Measurements from ENCODE around the gene SIAH1.
A peak's percentile ranks its signal among the peaks of the same experiment; 100 is the strongest.
"Not testable (repeated sequence)": the region's sequence is repeated elsewhere in the genome, so short reads cannot be mapped to it uniquely, and the experiment has no call there.

SIAH1 gene

DNA sequence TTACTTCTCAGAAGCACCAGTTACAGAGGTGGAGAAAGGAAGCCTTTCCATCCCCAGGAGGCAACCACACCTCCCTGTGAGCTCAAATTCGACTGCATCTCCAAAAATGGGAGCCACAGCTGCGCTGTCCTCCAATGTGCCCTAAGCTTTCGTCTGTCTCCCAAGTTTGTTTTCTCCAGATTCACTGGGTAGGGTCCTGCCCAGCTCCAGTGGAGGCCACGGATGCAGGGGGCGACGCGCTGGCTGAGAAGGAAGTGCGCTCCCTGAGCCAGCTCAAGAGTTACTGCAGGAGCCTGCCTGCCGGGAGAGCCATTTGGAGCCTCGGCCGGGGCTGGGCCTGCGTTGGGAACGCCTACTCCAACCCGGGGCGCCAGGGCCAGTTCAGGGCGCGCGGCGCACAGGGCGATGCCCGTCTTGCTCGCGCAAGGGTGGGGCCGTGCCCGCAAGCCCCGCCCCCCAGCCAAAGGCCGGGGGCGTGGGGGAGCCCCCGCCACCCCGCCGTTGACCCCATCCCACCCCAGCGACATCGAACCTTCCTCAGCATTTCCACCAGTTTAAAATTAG, 19.5 kb downstream of the SIAH1 start:
- DNase-seq: no peak

DNA sequence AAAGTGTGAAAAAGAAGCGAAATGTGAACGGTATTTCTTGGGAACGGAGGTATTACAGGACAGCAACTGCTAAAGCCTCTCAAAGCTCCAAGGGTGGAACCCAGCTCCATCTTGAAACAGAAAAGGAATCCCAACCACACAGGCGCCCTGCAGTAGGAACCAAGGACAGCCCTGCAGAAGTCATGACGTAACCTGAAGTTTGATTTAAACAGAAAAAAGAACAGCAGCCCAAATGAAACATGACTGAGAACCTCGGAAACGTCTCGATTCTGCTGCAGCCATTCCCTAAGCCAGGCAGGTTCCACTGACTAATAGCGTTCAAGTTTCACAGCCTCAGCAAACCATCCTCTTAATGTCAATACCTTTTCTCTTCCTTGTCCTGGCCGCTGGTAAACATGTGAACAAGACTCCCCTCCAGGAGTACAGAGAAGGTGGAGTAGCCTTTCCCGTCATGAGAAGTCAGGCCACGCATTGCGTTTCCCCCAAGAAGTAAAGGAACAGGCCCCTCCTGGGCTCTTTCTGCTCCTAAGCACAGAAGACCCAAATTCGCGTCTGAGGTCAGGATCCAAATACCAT, 20.1 kb downstream of the SIAH1 start:
- DNase-seq: no peak

DNA sequence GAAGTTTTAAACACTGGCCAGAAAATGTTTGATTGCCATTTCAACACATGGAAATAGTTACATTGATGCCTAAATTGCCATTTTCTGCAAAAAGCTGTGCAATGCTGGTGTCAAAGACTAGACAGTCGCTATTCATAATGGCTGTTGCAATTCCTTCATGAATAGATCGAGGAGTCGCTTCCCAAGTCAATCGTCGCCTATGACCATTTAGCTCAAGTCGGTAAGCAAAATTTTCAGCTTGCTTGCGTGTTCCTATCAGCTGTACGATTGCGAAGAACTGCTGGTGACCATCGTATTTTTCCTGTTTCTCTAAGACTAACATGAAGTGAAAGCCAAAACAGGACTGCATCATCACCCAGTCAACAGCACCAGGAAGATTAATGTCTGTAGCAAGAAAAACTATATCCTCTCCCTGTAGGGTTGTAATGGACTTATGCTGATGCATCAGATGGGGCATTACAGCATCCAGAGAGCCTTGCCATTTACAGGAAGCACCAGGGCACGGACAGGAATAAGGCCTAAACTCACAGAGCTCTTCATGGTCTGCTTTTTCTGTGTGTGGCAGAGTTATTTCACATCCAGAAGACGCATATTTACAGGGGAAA, 23.6 kb downstream of the SIAH1 start:
- DNase-seq: no peak

DNA sequence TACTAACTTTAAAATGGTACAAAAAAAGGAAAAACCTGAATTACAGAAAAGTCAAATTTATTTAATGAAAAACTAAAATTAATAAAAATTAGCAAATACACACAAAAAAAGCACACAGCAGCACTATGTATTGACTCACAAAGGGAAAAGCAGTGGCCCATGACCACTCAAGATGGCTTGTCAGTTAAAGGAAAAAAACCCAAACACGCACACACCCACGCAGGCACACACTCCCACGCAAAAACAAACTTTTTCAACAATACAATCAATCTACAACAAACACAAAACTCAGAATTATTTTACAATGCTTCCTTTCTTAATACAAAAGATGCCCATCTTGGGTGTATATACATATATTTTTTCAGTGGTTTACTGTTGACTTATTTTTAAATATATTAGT, 24.2 kb downstream of the SIAH1 start:
- no peak for DNase-seq

DNA sequence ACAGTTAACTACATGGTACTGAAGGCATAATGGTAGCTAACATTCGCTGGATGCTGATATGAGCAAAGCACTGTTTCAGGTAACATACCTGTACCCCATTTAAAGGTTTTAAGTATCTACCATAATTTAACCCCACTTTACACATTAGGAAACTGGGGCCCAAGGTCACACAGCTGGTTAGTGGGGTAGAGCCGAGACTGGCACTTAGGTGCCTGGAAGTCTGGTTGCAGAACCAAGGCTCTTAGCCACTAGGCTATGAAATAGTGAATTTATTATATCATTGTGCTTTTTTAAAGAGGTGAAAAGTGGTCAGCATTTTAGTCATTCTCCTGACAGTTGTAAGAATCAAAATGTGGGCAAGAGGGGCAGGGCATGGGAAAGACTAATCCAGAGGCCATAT, 25.2 kb downstream of the SIAH1 start:
- no peak for DNase-seq

DNA sequence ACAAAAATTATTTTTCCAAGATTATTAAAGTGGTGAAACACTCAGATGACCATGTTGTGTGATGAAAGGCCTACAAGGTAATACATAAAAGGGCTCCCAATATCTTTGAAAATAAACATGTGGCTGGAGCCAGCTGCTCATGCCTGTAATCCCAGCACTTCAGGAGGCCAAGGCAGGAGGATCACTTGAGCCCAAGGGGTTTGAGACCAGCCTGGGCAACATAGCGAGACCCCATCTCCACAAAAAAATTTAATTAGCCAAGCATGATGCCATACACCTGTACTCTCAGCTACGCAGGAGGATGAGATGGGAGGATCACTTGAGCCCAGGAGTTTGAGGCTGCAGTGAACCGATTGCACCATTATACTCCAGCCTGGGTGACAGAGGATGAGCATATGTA, 26.8 kb downstream of the SIAH1 start:
- no peak for DNase-seq

DNA sequence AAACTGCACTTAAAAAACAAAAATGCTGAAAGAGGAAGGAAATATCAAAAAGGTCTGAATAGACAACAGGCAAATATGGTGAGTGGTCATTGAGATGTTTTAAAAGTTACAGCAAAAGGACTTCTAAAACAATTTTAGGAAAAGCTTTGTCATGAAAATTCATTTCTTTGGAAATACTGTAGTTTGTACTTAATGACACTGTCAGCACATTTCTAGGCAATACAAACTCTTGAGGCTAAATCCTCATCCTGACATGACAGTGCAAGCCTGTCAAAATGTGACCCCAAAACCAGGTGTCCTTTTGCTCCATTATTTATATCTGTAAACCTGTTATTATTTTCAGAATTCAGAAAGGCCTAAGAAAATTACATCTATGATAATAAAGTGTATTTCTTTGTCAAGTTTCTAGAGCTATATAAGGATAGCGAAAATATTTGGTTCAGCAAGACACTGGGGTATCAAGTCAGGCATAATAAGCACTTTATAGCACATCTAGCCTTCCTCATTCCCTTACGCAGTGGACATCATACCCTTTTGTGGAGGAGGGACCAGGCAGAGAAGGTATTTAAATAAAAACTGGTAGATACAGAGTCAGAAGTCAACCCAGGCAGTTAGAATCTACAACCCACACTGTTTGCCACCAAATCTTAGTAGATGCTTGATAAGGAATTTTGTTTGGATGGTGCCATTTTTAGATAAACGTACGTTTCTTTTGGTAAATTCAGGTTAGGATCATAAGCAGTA, 28.4 kb downstream of the SIAH1 start:
- no peak for DNase-seq

DNA sequence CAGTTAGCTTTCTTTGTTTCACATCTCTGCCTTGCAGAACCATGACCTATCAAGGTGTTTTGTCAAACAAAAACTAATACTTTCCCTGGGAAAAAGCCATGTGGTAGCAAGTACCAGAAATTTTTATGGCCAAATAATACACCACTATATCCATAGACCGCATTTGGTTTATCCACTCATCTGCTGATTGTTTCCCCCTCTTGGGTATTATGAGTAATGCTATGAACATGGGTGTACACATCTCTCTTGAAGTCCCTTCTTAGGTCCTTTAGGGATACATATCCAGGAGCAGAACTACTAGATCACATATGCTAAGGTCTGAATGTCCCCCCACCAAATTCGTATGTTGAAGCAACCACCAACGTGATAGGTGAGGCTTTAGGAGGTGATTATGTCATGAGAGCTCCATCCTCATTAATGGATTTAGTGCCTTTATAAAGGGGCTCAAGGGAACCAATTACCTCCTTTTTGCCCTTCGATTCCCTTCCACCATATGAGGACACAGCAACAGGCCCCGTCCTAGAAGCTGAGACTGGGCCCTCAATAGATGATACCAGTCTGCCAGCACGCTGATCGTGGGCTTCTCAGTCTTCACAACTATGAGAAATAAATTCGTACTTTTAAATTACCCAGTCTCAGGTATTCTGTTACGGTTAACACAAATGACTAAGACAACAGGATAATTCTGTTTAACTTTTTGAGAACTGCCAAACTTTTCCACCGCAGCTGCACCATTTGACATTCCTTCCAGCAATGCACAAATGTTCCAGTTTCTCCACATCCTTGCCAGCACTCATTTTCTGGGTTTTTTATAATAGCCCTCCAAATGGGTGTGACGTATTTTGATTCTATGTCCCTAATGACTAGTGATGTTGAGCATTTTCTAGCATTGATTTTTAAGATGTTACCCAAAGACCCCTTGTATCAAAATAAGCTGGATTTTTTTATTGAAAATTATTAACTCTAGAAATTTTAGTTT, 30.0 kb downstream of the SIAH1 start:
- no peak for DNase-seq

DNA sequence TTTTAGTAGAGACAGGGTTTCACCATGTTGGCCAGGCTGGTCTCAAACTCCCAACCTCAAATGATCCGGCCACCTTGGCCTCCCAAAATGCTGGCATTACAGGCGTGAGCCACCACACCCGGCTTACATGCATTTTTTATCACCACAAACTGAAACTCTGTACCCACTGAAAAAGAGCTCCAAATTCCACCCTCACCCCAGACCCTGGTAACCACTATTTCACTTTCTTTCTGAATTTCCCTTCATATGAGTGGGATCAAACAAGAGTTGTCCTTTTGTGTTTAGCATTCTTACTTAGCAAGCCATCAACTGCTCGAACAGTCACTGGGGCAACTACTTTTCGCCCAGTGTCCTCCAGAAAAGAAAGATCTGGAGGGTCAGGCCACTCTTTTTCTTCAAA, 30.8 kb downstream of the SIAH1 start:
- DNase-seq: not testable (repeated sequence)

DNA sequence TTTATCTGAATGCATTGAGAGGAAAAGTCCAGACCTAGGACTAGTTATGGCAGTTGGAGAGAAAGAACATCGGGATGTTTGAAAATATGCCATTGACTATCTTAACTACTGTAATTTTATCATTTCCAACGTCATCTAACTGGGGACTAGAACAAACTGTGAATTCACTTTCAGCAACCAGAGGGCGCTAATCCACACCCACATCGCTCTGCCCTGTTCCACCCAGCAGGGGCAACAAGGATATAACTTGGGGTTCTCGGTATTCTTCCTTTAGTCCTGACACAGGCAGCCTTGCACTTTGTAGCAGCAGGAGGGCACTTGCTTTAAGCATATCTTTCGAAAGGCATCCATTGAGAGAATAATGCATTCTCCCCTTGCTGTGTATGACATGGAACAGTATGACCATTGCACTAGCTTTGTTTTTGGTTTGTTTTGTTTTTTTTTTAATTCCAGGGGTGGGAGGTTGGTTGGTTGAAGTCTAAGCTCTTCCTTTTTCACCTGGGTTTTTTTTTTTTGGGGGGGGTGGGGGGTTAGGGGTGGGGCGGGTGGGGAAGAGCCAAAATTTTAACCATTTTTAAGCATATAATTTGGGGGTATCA, 31.5 kb downstream of the SIAH1 start:
- DNase-seq: peak; percentile 61

DNA sequence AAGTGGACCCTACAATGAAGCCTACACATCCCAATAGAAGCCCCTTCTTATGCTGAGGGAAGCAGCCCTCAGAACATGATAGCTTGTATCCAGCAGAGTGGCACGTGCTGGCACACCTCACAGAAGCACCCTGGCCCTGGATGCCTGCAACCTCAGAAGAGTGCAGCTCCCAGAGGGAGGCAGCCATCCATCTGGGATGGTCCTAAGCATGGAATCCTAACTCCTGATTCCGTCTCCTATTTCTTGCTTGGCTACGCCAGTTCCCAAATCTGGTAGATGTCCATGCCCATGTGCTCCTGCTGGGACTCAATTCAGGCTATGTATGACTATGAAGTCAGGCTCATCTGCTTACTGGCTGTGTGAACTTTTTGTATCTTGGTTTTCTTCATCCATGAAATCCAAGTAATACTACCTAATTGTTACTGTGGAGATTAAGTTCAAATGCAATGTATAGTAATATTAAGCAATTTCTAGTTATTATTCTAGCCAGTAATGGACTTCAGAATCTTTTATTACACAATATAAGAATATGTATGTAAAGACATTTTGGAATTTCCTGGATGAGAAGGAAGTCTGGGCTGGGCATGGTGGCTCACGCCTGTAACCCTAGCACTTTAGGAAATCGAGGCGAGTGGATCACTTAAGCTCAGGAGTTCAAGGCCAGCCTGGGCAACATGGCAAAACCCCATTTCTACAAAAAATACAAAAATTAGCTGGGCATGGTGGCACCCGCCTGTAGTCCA, 32.4 kb downstream of the SIAH1 start:
- no peak for DNase-seq

DNA sequence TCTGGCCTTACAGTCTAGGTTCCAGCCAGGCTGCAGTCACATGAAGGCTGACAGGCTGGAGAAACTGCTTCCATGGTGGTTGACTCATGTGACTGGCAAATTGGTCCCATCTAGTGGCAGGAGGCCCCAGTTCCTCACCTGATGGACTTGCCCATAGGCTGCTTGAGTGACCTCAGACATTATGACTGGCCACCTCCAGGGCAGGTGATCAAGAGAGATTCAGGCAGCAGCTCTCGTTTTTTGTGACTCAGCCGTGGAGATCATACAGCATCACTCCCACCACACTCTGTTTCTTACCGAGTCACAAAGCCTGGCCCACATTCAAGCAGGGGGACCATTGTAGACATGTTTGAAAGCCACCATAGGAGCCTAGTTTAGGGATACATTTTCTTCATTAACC, 34.5 kb downstream of the SIAH1 start:
- no peak for DNase-seq

DNA sequence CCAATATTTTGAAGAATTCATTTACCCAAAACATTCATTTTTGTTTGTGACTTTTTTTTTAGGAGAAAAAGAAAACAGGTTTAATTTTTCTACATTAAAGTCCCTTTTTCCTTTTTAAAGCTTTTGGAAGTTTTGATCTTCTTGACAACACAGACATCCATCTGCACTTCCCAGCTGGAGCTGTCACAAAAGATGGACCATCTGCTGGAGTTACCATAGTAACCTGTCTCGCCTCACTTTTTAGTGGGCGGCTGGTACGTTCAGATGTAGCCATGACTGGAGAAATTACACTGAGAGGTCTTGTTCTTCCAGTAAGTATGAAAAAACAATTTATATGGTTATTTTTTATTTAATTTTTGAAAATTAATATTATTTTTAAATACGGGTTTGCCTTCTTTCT, 37.2 kb downstream of the SIAH1 start:
- DNase-seq: no peak

DNA sequence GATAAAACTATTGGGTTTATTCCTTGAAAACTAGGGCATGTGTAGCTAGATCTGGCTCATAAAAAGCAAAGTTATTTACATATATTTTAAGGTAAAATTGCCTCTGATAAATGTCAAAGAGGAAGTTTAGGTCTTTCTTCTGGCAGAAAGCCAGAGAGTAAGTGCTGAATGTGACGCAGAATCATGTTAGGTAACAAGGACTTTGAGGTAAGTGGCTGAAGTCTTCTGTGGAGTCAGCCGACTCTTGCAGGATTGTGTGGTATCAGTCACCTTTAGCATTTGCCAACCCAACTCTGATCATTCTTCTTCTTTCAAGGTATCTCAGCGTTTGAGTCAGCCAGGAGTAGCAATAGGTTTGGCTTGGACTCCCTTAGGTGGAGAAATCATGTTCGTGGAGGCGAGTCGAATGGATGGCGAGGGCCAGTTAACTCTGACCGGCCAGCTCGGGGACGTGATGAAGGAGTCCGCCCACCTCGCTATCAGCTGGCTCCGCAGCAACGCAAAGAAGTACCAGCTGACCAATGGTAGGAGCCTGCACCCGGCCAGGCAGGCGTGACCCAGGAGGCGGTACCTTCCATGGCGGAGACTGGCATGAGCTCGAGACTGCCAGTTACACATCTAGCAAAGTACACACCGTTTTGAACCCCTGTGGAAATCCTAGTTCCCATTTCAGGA, 37.9 kb downstream of the SIAH1 start:
- DNase-seq: no peak

DNA sequence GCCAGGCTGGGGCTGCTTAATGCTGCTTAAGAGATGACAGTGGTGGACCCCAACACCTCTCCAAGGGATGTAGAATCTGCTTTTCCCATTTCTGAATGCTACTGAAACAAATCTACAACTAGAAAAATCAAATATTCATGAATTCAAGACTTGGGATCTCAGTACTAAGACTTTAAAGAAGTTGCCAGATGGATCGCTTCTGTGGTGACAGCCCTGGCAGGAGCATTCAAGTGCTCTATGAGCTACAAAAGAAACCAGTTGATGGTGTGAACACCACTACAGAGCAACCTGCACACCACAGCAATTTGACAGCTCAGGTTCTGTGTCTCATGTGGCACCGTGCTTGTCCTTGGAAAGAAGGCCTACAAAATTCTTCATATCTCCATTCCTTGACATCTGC, 42.6 kb downstream of the SIAH1 start:
- DNase-seq: no peak

DNA sequence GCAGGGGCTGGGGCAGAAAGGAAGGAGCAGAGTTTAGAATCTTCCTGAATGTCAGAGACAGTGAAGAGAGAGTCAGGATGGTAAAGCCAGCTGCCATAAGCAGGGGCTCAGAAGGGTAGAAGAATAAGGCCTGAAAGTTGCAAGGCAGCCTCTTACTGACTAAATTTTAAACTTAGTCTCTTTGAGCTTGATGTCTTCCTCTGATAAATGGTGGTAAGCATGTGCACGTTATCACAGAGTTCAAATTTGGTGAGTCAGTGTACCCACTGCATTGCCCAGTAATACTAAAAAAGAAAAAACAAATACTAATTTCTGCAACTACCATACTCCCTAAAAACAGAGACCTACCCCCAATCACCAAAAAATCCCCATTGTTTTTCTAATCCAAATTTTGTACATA, 45.2 kb downstream of the SIAH1 start:
- DNase-seq: no peak

DNA sequence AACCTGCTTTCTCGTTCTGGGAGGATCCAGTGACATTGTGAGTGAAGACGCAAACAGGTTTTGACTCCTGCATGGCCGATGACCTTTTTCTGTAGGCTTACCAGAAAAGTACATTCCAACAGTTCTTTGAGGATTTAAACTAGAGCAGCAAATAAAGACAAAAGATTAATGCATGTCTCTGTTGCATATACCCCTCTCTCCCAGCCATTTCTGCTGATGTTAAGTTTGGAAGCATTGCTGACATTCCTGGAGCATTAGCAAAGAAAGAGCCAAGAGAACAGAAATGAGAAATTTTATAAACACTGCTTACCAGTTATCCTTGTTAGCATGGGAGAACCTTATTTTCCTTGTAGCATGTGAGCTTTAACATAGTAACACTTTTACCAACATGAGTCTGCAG, 49.3 kb downstream of the SIAH1 start:
- no peak for DNase-seq

DNA sequence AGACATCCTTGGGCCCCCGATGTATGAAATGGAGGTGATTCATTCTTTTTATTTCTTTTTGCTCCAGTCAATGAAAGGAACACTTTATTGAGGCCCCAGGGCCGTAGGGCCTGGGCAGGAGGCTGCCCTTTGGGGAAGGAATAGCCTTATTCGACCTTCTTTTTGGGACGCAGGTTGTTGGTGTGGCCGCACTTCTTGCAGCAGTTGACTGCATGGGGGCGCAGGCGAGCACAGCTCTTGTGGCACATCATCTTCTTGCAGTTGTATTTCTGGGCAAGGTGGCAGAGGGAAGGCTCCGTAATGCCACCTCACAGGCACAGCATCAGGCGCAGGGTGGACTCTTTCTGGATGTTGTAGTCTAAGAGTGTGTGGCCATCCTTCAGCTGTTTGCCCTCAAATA, 50.9 kb downstream of the SIAH1 start:
- no peak for DNase-seq

DNA sequence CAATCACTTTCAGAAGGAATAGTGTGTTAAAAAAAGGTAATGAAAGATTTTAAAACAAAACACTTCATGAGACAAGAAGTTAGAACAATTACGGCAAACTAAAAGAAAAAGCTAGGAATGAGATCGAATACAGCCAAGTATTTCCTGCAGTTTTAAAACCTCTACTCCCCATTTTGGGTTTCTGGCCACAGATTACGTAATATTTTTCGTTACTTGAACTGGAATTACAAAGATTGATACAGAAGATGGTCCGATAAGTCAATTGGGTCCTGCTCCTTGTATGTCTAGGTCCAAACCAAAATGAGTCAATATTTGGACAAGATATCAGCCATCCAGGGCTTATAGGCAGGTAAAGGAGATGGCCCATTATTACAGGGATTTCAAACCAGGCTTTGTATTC, 52.2 kb downstream of the SIAH1 start:
- DNase-seq: no peak

DNA sequence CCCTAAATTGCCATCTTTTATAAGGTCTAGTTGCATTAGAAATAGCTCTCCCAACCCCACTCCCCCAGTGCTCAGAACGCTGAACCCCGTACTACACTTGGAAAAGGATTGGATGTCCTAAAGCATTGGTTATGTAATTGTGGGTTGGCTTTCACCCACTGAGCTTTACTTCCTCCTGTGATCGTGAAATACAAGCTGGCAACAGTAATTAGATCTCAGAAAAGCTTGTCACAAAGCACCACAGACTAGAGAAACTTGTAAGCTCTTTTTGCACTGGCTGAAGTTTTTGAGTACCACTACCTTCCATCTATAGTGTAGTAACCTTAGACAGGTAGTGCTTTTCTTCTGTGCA, 54.4 kb downstream of the SIAH1 start:
- no peak for DNase-seq

DNA sequence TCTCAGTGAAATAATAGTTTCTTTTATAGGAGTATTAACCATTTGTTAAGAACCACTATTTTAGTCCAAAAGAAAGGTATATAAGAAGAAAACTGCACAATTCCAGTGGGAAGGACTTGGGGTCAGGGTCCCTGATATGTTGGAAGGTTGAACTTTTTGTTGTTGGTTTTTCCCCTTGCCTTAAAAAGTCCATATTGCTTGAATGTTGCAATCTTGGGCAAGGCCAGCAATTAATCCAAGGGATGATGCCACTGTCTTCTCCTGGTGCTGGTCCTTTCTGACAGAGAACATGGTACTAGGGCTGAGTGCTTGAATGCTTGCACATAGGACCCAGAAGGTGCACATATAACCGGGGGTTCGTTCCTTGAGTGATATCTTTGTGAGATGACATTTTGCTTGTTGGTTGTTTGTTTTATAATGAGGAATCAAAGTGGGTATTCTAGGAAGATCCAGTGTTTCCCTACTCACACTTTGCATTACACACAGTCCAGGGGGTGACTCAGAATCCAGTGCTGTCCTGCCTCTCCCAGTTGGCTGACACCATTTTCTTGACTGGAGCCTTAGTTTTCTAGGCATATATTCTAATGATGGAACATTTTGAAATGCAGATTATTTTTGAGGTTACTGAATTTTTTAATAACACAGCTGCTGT, 54.9 kb downstream of the SIAH1 start:
- no peak for DNase-seq

All from KG1 (cell line).